ENCODE measurements around the gene TESPA1.

DNA sequence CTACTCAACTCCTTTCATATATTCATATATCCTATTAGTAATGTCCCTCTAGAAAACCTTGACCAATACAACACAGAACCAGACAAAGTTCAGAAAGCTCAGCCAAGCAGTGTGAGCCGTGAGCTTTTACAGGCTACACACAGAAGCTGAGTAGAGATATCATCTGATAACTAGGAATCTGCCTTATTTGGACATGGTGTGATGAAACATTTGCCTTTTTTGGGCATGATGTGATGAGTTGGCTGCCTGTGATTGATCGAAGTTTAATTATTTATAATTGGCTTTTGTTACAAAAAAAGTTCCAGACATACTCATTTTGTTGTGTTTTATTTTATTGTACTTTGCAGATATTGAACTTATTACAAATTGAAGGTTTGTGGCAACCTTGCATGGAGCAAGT, 46.6 kb downstream of the TESPA1 start:
- TF ChIP-seq GATA2 (IDR thresholded peaks at IDR 0.05; ENCODE audit: low read depth, low read length) (no peak), GATA3 (IDR thresholded peaks at IDR 0.05; ENCODE audit: low read depth, low read length) (no peak)
